Karpas-422 (cell line): ENCODE data around the gene ARL8A. TPM values are rescaled to one million over a fixed set of nuclear protein-coding genes. Genes with fewer than 3 reads are reported as not detected.

Source experiments
- DNase-seq: peaks from one replicate; pipeline ENCODE4 v3.0.0-alpha.2; 2015
- H2AFZ ChIP-seq: fragments of 200-600 bp; sonication (generic); 2 replicates; pipeline ENCODE4 v1.6.1; 2014; ENCODE audit warnings: antibody characterized with exemption, low read length, mixed read lengths
- H3K27ac ChIP-seq: fragments of 200-600 bp; sonication (generic); 2 replicates; pipeline ENCODE4 v1.5.1; 2014; ENCODE audit warnings: mild to moderate bottlenecking, low read length, moderate library complexity
- H3K27me3 ChIP-seq: fragments of 200-600 bp; sonication (generic); 2 replicates; pipeline ENCODE4 v1.6.1; 2014; ENCODE audit warnings: low read length, mixed read lengths
- H3K36me3 ChIP-seq: fragments of 200-600 bp; sonication (generic); 2 replicates; pipeline ENCODE4 v1.6.1; 2014; ENCODE audit warnings: low read length, mixed read lengths; ENCODE audit not compliant: insufficient read depth
- H3K4me1 ChIP-seq: fragments of 200-600 bp; sonication (generic); 2 replicates; pipeline ENCODE4 v1.6.1; 2014; ENCODE audit warnings: mild to moderate bottlenecking, low read length, mixed read lengths
- H3K4me2 ChIP-seq: fragments of 200-600 bp; sonication (generic); 2 replicates; pipeline ENCODE4 v1.6.1; 2014; ENCODE audit warnings: low read length, low read depth, mild to moderate bottlenecking; ENCODE audit not compliant: poor library complexity, severe bottlenecking
- H3K4me3 ChIP-seq: fragments of 200-600 bp; sonication (generic); 2 replicates; pipeline ENCODE4 v1.5.1; 2014; ENCODE audit warnings: mild to moderate bottlenecking, antibody characterized with exemption, low read length, mixed read lengths
- H3K79me2 ChIP-seq: fragments of 200-600 bp; sonication (generic); 2 replicates; pipeline ENCODE4 v1.6.1; 2014; ENCODE audit warnings: mild to moderate bottlenecking, low read length, mixed read lengths
- H3K9ac ChIP-seq: fragments of 200-600 bp; sonication (generic); 2 replicates; pipeline ENCODE4 v1.6.0; 2014; ENCODE audit warnings: low read length
- H3K9me2 ChIP-seq: fragments of 200-600 bp; sonication (generic), shearing (Covaris generic); replicated peaks from 2 replicates; pipeline ENCODE4 v1.6.0; 2014; ENCODE audit warnings: mild to moderate bottlenecking, low read length, moderate library complexity; ENCODE audit not compliant: insufficient read depth
- H3K9me3 ChIP-seq: fragments of 300-700, 200-600 bp; sonication (generic); 2 replicates; pipeline ENCODE4 v1.6.1; 2014; ENCODE audit warnings: low read length, mixed read lengths
- H4K20me1 ChIP-seq: fragments of 200-600 bp; sonication (generic); 2 replicates; pipeline ENCODE4 v1.6.1; 2014; ENCODE audit warnings: mild to moderate bottlenecking, antibody characterized with exemption, low read length, low read depth; ENCODE audit not compliant: insufficient read depth
- total RNA-seq: library from RNA; depleted of rRNA; stranded (reverse); fragments of >200 nt; shearing (Covaris generic); gene quantifications from 2 replicates; pipeline ENCODE4 v1.2.3, GENCODE V29; 2014; ENCODE audit warnings: low replicate concordance

The ARL8A gene
- total RNA-seq, 1 experiment from 2014 or later, result 26.7 TPM

GRCh38 chr1:202179828-202180750 is 35.6 kb upstream of the ARL8A start:
- no peaks in the 10 kb centered on the region for H3K79me2 ChIP-seq
- no peak overlapping the region for H3K4me2 ChIP-seq
- no peak overlapping the region for H3K9ac ChIP-seq
- no peaks in the 10 kb centered on the region for H3K27me3 ChIP-seq
- no peaks in the 10 kb centered on the region for H3K4me1 ChIP-seq
- H3K9me3 ChIP-seq, result no peaks in the 10 kb centered on the region
- no peaks in the 10 kb centered on the region for H4K20me1 ChIP-seq
- no peak overlapping the region for H3K4me3 ChIP-seq
- H3K9me2 ChIP-seq, result no peaks in the 10 kb centered on the region
- no peaks in the 10 kb centered on the region for H3K36me3 ChIP-seq
- no peak for DNase-seq
- no peak overlapping the region for H3K27ac ChIP-seq
- H2AFZ ChIP-seq, result no peak overlapping the region

GRCh38 chr1:202176949-202177927 is 32.7 kb upstream of the ARL8A start:
- Histone ChIP-seq H2AFZ (no peak overlapping the region), H3K4me1 (no peaks in the 10 kb centered on the region), H3K4me3 (no peak overlapping the region), H3K27me3 (no peaks in the 10 kb centered on the region), H3K9ac (no peak overlapping the region), H3K27ac (no peak overlapping the region), H3K36me3 (no peaks in the 10 kb centered on the region), H4K20me1 (no peaks in the 10 kb centered on the region), H3K9me3 (no peaks in the 10 kb centered on the region), H3K4me2 (no peak overlapping the region), H3K9me2 (no peaks in the 10 kb centered on the region), H3K79me2 (no peaks in the 10 kb centered on the region)
- DNase-seq, result no peak

- H3K27ac ChIP-seq, result no peak overlapping the region
- no peak overlapping the region for H2AFZ ChIP-seq
- no peak overlapping the region for H3K4me3 ChIP-seq
- no peaks in the 10 kb centered on the region for H4K20me1 ChIP-seq
- no peak for DNase-seq
- no peaks in the 10 kb centered on the region for H3K27me3 ChIP-seq
- no peaks in the 10 kb centered on the region for H3K9me3 ChIP-seq
- H3K4me1 ChIP-seq, result no peaks in the 10 kb centered on the region
- H3K9ac ChIP-seq, result no peak overlapping the region
- H3K36me3 ChIP-seq, result no peaks in the 10 kb centered on the region
- no peak overlapping the region for H3K4me2 ChIP-seq
- no peaks in the 10 kb centered on the region for H3K9me2 ChIP-seq
- no peaks in the 10 kb centered on the region for H3K79me2 ChIP-seq
Measured at GRCh38 chr1:202173993-202174392, 29.5 kb upstream of the ARL8A start.

- no peaks in the 10 kb centered on the region for H3K9me3 ChIP-seq
- H3K36me3 ChIP-seq, result no peaks in the 10 kb centered on the region
- H3K4me3 ChIP-seq, result no peak overlapping the region
- H2AFZ ChIP-seq, result no peak overlapping the region
- no peak overlapping the region for H3K4me2 ChIP-seq
- DNase-seq, result no peak
- no peaks in the 10 kb centered on the region for H3K27me3 ChIP-seq
- no peaks in the 10 kb centered on the region for H3K9me2 ChIP-seq
- no peaks in the 10 kb centered on the region for H4K20me1 ChIP-seq
- H3K4me1 ChIP-seq, result no peaks in the 10 kb centered on the region
- no peak overlapping the region for H3K27ac ChIP-seq
- H3K79me2 ChIP-seq, result no peaks in the 10 kb centered on the region
- no peak overlapping the region for H3K9ac ChIP-seq
Measured at GRCh38 chr1:202172015-202172355, 27.4 kb upstream of the ARL8A start.

GRCh38 chr1:202171292-202172014 is 26.9 kb upstream of the ARL8A start:
- H3K9ac ChIP-seq, result no peak overlapping the region
- no peaks in the 10 kb centered on the region for H4K20me1 ChIP-seq
- no peaks in the 10 kb centered on the region for H3K4me1 ChIP-seq
- H3K79me2 ChIP-seq, result no peaks in the 10 kb centered on the region
- H3K9me2 ChIP-seq, result no peaks in the 10 kb centered on the region
- no peak overlapping the region for H3K27ac ChIP-seq
- H3K27me3 ChIP-seq, result no peaks in the 10 kb centered on the region
- H3K9me3 ChIP-seq, result no peaks in the 10 kb centered on the region
- H3K4me3 ChIP-seq, result no peak overlapping the region
- H3K4me2 ChIP-seq, result no peak overlapping the region
- DNase-seq, result no peak
- H3K36me3 ChIP-seq, result no peaks in the 10 kb centered on the region
- H2AFZ ChIP-seq, result no peak overlapping the region

- DNase-seq, result no peak
- no peaks in the 10 kb centered on the region for H3K9me2 ChIP-seq
- H3K9ac ChIP-seq, result no peak overlapping the region
- H3K4me1 ChIP-seq, result no peaks in the 10 kb centered on the region
- no peaks in the 10 kb centered on the region for H3K9me3 ChIP-seq
- H3K4me2 ChIP-seq, result no peak overlapping the region
- no peaks in the 10 kb centered on the region for H4K20me1 ChIP-seq
- no peak overlapping the region for H3K27ac ChIP-seq
- H2AFZ ChIP-seq, result no peak overlapping the region
- no peaks in the 10 kb centered on the region for H3K79me2 ChIP-seq
- H3K36me3 ChIP-seq, result no peaks in the 10 kb centered on the region
- no peaks in the 10 kb centered on the region for H3K27me3 ChIP-seq
- no peak overlapping the region for H3K4me3 ChIP-seq
Measured at GRCh38 chr1:202170726-202171125, 26.2 kb upstream of the ARL8A start.

GRCh38 chr1:202168861-202169260 is 24.3 kb upstream of the ARL8A start:
- Histone ChIP-seq H3K9me2 (no peaks in the 10 kb centered on the region), H3K4me1 (peaks cover 8% of the 10 kb centered on the region), H3K27ac (no peak overlapping the region), H3K27me3 (no peaks in the 10 kb centered on the region), H2AFZ (no peak overlapping the region), H3K36me3 (no peaks in the 10 kb centered on the region), H3K79me2 (no peaks in the 10 kb centered on the region), H3K4me2 (no peak overlapping the region), H3K4me3 (no peak overlapping the region), H3K9ac (no peak overlapping the region), H4K20me1 (no peaks in the 10 kb centered on the region; the same call in 1 of the 2 replicates), H3K9me3 (no peaks in the 10 kb centered on the region)
- DNase-seq, result no peak
